ENCODE data around the gene SDK2. TPM values are rescaled to one million over a fixed set of nuclear protein-coding genes. Genes with fewer than 3 reads are reported as not detected.

SDK2 gene
- polyA plus RNA-seq, 1 of the 3 experiments (the other 2 are of a cell fraction), result 0.02 TPM

DNA sequence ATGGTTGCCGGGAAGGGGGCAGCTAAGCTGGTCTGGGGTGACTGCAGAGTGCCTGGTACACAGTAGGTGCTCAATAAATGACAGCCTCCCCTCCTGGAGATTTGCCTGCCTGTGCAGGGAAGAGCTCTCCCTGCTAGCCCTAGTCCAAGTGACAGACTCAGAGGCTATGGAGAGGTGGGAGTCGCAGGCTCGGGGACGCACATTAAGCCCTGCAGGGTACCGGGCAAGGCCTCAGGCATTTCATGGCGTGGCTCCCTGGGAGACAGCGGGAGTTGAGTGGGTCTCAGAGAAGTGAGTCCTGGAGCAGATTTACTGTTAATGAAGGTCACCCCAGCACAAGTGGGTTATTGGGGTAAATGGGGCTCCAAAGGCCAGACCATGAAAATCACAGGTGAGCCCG lies 200.2 kb downstream of the SDK2 start (continued):
- TF ChIP-seq EP300 (IDR thresholded peaks at IDR 0.05; ENCODE audit: borderline replicate concordance in 1 of 2, low read depth in 1 of 2, low read length in 1 of 2) (no peak), MXI1 (IDR thresholded peaks at IDR 0.05; ENCODE audit: low read depth, low read length) (no peak), NFIC (IDR thresholded peaks at IDR 0.05; ENCODE audit: borderline replicate concordance) (no peak)

DNA sequence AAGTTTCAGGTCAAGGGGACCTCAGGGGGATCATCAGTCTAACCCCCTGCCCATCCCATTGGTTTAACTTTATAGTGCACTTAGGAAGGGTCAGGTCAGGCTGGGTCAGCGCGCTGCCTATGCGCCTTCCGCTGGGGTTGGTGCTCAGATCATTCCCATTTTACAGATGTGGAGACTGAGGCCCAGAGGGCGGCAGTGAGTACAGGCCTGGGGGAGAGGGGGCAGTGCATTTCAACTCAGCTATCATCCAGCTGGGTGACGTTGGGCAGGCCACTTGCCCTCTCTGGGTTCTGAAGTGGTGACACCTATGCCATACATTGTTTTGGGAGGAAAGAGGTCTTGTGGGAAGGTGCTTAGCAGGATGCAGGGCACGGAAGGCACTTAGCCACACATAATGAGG lies 204.6 kb downstream of the SDK2 start:
- H3K9ac ChIP-seq, result no peak overlapping the region
- H3K4me2 ChIP-seq, result no peak overlapping the region
- no peak overlapping the region for H3K27ac ChIP-seq (ENCODE audit: low read depth in 2 of 2, low read length in 1 of 2)
- no peaks in the 10 kb centered on the region for H3K79me2 ChIP-seq (ENCODE audit: insufficient read depth)
- no peaks in the 10 kb centered on the region for H3K4me1 ChIP-seq (ENCODE audit: control insufficient read depth in 1 of 2, insufficient read depth in 2 of 2, low read depth in 1 of 2, low read length in 1 of 2)
- no peaks in the 10 kb centered on the region for H3K36me3 ChIP-seq (replicated peaks in 1 of 2; ENCODE audit: control insufficient read depth in 1 of 2, insufficient read depth in 2 of 2, low read length in 1 of 2)
- H4K20me1 ChIP-seq (ENCODE audit: insufficient read depth), result no peaks in the 10 kb centered on the region
- H3K4me3 ChIP-seq (ENCODE audit: low read depth in 2 of 2, low read length in 1 of 2), result no peak overlapping the region
- ChIA-PET CTCF (interaction anchor here (1.1 to 1.3 kb wide), 2 partner anchors 19 to 53 kb away, joined by 3 read pairs; no protein-coding TSS in a partner anchor), POLR2A (no interaction called here)
- H3K9me2 ChIP-seq, result no peaks in the 10 kb centered on the region
- WGBS (ENCODE audit: low lambda C conversion rate), result 73% methylated on average over 7 of the region's 7 CpGs
- no peak overlapping the region for H2AFZ ChIP-seq (ENCODE audit: low read depth)
- H3K9me3 ChIP-seq, result no peaks in the 10 kb centered on the region
- H3K27me3 ChIP-seq (ENCODE audit: insufficient read depth), result no peaks in the 10 kb centered on the region
- no peak for DNase-seq
- TF ChIP-seq RAD21 (IDR thresholded peaks at IDR 0.05; ENCODE audit: low read length) (no peak), GATA2 (CRISPR knock-in tag; IDR thresholded peaks at IDR 0.05) (no peak), CHD2 (IDR thresholded peaks at IDR 0.05; ENCODE audit: low read length, partially characterized antibody) (no peak), GABPA (IDR thresholded peaks at IDR 0.05; ENCODE audit: low read depth) (no peak), FOSL2 (IDR thresholded peaks at IDR 0.05; ENCODE audit: borderline replicate concordance, low read depth) (no peak), NFIC (IDR thresholded peaks at IDR 0.05; ENCODE audit: borderline replicate concordance) (no peak)
- TF ChIP-seq, protein P1, sequence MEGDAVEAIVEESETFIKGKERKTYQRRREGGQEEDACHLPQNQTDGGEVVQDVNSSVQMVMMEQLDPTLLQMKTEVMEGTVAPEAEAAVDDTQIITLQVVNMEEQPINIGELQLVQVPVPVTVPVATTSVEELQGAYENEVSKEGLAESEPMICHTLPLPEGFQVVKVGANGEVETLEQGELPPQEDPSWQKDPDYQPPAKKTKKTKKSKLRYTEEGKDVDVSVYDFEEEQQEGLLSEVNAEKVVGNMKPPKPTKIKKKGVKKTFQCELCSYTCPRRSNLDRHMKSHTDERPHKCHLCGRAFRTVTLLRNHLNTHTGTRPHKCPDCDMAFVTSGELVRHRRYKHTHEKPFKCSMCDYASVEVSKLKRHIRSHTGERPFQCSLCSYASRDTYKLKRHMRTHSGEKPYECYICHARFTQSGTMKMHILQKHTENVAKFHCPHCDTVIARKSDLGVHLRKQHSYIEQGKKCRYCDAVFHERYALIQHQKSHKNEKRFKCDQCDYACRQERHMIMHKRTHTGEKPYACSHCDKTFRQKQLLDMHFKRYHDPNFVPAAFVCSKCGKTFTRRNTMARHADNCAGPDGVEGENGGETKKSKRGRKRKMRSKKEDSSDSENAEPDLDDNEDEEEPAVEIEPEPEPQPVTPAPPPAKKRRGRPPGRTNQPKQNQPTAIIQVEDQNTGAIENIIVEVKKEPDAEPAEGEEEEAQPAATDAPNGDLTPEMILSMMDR (IDR thresholded peaks at IDR 0.05), result no peak
- H3F3A ChIP-seq (replicated peaks; ENCODE audit: insufficient read depth), result no peaks in the 10 kb centered on the region

DNA sequence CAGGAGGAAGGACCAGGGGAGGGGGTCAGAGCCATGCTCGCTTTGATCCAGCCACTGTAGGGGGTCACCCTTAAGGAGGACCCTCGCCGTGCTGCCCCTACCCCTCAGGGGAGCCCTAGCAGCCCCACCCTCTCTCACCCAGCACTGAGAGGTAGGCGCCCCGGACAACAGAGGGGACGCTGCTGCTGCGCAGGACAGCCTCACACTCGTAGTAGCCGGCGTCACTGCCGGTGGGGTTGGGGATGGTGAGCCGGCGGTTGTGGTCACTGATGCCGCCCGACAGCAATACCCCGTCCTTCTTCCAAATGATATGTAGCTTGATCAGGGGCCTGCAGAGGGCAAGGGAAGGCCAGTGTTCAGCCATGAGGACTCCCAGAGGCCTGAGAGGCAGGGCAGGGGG lies 206.4 kb downstream of the SDK2 start:
- POLR2A ChIA-PET, result no interaction called here
- Histone ChIP-seq H3K79me2 (ENCODE audit: insufficient read depth) (no peaks in the 10 kb centered on the region), H3K27me3 (ENCODE audit: insufficient read depth) (no peaks in the 10 kb centered on the region), H2AFZ (ENCODE audit: low read depth) (no peak overlapping the region), H4K20me1 (ENCODE audit: insufficient read depth) (no peaks in the 10 kb centered on the region), H3K9me2 (no peaks in the 10 kb centered on the region), H3K27ac (ENCODE audit: low read depth in 2 of 2, low read length in 1 of 2) (no peak overlapping the region), H3K4me2 (no peak overlapping the region), H3K9me3 (no peaks in the 10 kb centered on the region), H3K4me3 (ENCODE audit: low read depth in 2 of 2, low read length in 1 of 2) (no peak overlapping the region), H3K36me3 (replicated peaks in 1 of 2; ENCODE audit: control insufficient read depth in 1 of 2, insufficient read depth in 2 of 2, low read length in 1 of 2) (no peaks in the 10 kb centered on the region), H3F3A (replicated peaks; ENCODE audit: insufficient read depth) (no peaks in the 10 kb centered on the region), H3K4me1 (ENCODE audit: control insufficient read depth in 1 of 2, insufficient read depth in 2 of 2, low read depth in 1 of 2, low read length in 1 of 2) (no peaks in the 10 kb centered on the region), H3K9ac (no peak overlapping the region)
- CTCF ChIA-PET, result interaction anchor here (0.7 to 1.7 kb wide), 6 partner anchors 9 to 762 kb away, joined by 3 to 7 read pairs (median 3); no protein-coding TSS in a partner anchor
- WGBS (ENCODE audit: low lambda C conversion rate), result 64% methylated on average over 9 of the region's 16 CpGs
- no peak for DNase-seq
- TF ChIP-seq, protein P2, sequence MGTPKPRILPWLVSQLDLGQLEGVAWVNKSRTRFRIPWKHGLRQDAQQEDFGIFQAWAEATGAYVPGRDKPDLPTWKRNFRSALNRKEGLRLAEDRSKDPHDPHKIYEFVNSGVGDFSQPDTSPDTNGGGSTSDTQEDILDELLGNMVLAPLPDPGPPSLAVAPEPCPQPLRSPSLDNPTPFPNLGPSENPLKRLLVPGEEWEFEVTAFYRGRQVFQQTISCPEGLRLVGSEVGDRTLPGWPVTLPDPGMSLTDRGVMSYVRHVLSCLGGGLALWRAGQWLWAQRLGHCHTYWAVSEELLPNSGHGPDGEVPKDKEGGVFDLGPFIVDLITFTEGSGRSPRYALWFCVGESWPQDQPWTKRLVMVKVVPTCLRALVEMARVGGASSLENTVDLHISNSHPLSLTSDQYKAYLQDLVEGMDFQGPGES (IDR thresholded peaks at IDR 0.05; ENCODE audit: low read depth, low read length), result no peak
- TF ChIP-seq EP300 (IDR thresholded peaks at IDR 0.05; ENCODE audit: borderline replicate concordance in 1 of 2, low read depth in 1 of 2, low read length in 1 of 2), result no peak
- no peak for TF ChIP-seq JUND (IDR thresholded peaks at IDR 0.05)
- no peak for TF ChIP-seq FOSL2 (IDR thresholded peaks at IDR 0.05; ENCODE audit: borderline replicate concordance, low read depth)
- TF ChIP-seq ELF1 (IDR thresholded peaks at IDR 0.05), result no peak
- TF ChIP-seq, protein P3, sequence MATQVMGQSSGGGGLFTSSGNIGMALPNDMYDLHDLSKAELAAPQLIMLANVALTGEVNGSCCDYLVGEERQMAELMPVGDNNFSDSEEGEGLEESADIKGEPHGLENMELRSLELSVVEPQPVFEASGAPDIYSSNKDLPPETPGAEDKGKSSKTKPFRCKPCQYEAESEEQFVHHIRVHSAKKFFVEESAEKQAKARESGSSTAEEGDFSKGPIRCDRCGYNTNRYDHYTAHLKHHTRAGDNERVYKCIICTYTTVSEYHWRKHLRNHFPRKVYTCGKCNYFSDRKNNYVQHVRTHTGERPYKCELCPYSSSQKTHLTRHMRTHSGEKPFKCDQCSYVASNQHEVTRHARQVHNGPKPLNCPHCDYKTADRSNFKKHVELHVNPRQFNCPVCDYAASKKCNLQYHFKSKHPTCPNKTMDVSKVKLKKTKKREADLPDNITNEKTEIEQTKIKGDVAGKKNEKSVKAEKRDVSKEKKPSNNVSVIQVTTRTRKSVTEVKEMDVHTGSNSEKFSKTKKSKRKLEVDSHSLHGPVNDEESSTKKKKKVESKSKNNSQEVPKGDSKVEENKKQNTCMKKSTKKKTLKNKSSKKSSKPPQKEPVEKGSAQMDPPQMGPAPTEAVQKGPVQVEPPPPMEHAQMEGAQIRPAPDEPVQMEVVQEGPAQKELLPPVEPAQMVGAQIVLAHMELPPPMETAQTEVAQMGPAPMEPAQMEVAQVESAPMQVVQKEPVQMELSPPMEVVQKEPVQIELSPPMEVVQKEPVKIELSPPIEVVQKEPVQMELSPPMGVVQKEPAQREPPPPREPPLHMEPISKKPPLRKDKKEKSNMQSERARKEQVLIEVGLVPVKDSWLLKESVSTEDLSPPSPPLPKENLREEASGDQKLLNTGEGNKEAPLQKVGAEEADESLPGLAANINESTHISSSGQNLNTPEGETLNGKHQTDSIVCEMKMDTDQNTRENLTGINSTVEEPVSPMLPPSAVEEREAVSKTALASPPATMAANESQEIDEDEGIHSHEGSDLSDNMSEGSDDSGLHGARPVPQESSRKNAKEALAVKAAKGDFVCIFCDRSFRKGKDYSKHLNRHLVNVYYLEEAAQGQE (IDR thresholded peaks at IDR 0.05; ENCODE audit: low read depth, low read length), result no peak
- TF ChIP-seq, protein P4, sequence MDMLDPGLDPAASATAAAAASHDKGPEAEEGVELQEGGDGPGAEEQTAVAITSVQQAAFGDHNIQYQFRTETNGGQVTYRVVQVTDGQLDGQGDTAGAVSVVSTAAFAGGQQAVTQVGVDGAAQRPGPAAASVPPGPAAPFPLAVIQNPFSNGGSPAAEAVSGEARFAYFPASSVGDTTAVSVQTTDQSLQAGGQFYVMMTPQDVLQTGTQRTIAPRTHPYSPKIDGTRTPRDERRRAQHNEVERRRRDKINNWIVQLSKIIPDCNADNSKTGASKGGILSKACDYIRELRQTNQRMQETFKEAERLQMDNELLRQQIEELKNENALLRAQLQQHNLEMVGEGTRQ (IDR thresholded peaks at IDR 0.05; ENCODE audit: borderline replicate concordance, low read depth, low read length), result no peak
- TF ChIP-seq EZH2phosphoT487 (IDR thresholded peaks at IDR 0.05; ENCODE audit: borderline replicate concordance, low read depth), result no peak
- no peak for TF ChIP-seq SIN3A (IDR thresholded peaks at IDR 0.05; ENCODE audit: borderline replicate concordance, low read depth, low read length)
- TF ChIP-seq, protein P5, sequence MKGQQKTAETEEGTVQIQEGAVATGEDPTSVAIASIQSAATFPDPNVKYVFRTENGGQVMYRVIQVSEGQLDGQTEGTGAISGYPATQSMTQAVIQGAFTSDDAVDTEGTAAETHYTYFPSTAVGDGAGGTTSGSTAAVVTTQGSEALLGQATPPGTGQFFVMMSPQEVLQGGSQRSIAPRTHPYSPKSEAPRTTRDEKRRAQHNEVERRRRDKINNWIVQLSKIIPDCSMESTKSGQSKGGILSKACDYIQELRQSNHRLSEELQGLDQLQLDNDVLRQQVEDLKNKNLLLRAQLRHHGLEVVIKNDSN (IDR thresholded peaks at IDR 0.05; ENCODE audit: borderline replicate concordance, low read depth), result no peak
- no peak for TF ChIP-seq RXRA (IDR thresholded peaks at IDR 0.05; ENCODE audit: borderline replicate concordance, low read depth)
